ENCODE results near the gene LYPD4. TPM values are rescaled to one million over a fixed set of nuclear protein-coding genes. Genes with fewer than 3 reads are reported as not detected.

LYPD4 gene
- total and polyA plus RNA-seq, 2 donors (not counting 1 experiment from before 2014, with no cell fraction given), result not detected

DNA sequence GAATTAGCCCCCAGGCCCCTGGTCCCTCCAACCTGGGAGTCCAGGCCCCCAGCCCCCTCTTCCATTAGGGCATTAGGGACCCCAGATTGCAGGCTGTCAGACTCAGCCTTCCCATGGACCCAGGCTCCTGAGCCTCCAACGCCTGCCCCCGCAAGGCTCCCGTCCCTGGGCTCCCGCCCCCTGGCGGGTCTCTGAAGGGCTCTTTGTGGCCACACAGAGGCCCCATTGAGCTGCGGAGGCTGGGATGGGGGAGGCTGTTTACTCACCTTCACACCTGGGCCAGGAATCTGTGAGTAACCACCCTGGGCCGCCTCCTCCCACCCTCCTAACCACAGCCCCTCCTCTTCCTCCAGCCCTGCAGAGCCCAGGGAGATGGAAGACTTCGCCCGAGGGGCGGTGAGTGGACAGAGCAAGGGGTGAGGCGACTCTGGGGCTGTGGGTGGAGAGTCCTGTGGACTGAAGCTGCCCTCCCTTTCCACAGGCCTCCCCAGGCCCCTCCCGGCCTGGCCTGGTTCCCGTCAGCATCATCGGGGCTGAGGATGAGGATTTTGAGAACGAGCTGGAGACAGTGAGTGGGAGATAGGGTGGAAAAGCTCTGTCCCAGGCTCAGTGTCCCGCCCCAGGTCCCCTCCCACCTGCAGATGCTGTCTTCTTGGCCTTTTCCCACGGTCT lies 43.4 kb upstream of the LYPD4 start:
- peaks cover 95% of the 10 kb centered on the region for H3K79me2 ChIP-seq (ENCODE audit: control insufficient read depth, insufficient read depth, low read length)

More for the DNA sequence above, 43.4 kb upstream of the LYPD4 start:
- POLR2A ChIA-PET, result interaction anchor here (0.6 to 7.7 kb wide), 6 partner anchors 12 to 82 kb away, joined by 3 to 92 read pairs (median 9); partner anchors contain the start of genes CD79A and RPS19
- peaks cover 77% of the 10 kb centered on the region for H4K20me1 ChIP-seq (ENCODE audit: control insufficient read depth, insufficient read depth, low read length, poor library complexity, severe bottlenecking)
- Mint-ChIP-seq H3K27me3 (no peaks in the 10 kb centered on the region), H3K27ac (peak overlapping the region; percentile 88), H3K4me1 (peaks cover 56% of the 10 kb centered on the region), H3K9me3 (ENCODE audit: insufficient read depth) (no peaks in the 10 kb centered on the region), H3K4me3 (peak overlapping the region; percentile 78)
- WGBS (ENCODE audit: insufficient coverage), result 3% methylated on average over 6 of the region's 17 CpGs
- H3K36me3 ChIP-seq (replicated peaks in 1 of 2; ENCODE audit: control extremely low read depth in 1 of 2, control insufficient read depth in 1 of 2, extremely low read depth in 1 of 2, insufficient read depth in 2 of 2, low read length in 1 of 2), result peaks cover 0 to 43% of the 10 kb centered on the region in 2 experiments
- H3K4me2 ChIP-seq (replicated peaks; ENCODE audit: low read depth, low read length, poor library complexity, severe bottlenecking), result peak overlapping the region; percentile 90
- CTCF ChIA-PET, result interaction anchor here (0.7 to 7.3 kb wide), 17 partner anchors 11 to 95 kb away, joined by 3 to 180 read pairs (median 5); partner anchors contain the start of genes CD79A and RPS19
- intact Hi-C loops (cut with micrococcal nuclease), result loop anchor here (1.0 kb wide), 2 partner anchors 11 to 15 kb away; partner anchors contain the start of gene CD79A
- peak; percentile 77 for DNase-seq
- no peaks in the 10 kb centered on the region for H3K9me3 ChIP-seq (ENCODE audit: control extremely low read depth in 1 of 3, control insufficient read depth in 2 of 3, insufficient read depth in 1 of 3, low read length in 2 of 3)
- peak overlapping the region in 4 of 5 experiments; percentile 45 to 66 (median 50) for H3K4me3 ChIP-seq (ENCODE audit: control extremely low read depth in 1 of 5, extremely low read depth in 1 of 5, insufficient read depth in 1 of 5, low read depth in 2 of 5, low read length in 4 of 5)
- H3K9ac ChIP-seq (ENCODE audit: low read length), result peak overlapping the region; percentile 68
- H2AFZ ChIP-seq (ENCODE audit: insufficient read depth, low read depth, low read length, poor library complexity, severe bottlenecking), result no peak overlapping the region
- no peak for TF ChIP-seq EZH2 (IDR thresholded peaks at IDR 0.05; ENCODE audit: borderline replicate concordance, insufficient read depth, low read depth, low read length, poor library complexity, severe bottlenecking)
- TF ChIP-seq, protein P1, sequence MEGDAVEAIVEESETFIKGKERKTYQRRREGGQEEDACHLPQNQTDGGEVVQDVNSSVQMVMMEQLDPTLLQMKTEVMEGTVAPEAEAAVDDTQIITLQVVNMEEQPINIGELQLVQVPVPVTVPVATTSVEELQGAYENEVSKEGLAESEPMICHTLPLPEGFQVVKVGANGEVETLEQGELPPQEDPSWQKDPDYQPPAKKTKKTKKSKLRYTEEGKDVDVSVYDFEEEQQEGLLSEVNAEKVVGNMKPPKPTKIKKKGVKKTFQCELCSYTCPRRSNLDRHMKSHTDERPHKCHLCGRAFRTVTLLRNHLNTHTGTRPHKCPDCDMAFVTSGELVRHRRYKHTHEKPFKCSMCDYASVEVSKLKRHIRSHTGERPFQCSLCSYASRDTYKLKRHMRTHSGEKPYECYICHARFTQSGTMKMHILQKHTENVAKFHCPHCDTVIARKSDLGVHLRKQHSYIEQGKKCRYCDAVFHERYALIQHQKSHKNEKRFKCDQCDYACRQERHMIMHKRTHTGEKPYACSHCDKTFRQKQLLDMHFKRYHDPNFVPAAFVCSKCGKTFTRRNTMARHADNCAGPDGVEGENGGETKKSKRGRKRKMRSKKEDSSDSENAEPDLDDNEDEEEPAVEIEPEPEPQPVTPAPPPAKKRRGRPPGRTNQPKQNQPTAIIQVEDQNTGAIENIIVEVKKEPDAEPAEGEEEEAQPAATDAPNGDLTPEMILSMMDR (IDR thresholded peaks at IDR 0.05), result peak; percentile 56
- peaks cover 42 to 64% of the 10 kb centered on the region in 2 donors for H3K4me1 ChIP-seq (ENCODE audit: control insufficient read depth in 2 of 2, insufficient read depth in 2 of 2, low read length in 2 of 2)
- H3K27ac ChIP-seq (ENCODE audit: low read length in 2 of 2), result peak overlapping the region; percentile 79 to 83
- no peaks in the 10 kb centered on the region for H3K27me3 ChIP-seq (replicated peaks in 1 of 4; ENCODE audit: control extremely low read depth in 1 of 4, control insufficient read depth in 3 of 4, insufficient read depth in 4 of 4, low read length in 3 of 4)
- ATAC-seq (ENCODE audit: low read depth), result peak; percentile 18
